ENCODE data around the gene SYNGR2. TPM values are rescaled to one million over a fixed set of nuclear protein-coding genes. Genes with fewer than 3 reads are reported as not detected.

Gene SYNGR2
- total RNA-seq, 1 experiment from 2014 or later = 148 TPM

DNA sequence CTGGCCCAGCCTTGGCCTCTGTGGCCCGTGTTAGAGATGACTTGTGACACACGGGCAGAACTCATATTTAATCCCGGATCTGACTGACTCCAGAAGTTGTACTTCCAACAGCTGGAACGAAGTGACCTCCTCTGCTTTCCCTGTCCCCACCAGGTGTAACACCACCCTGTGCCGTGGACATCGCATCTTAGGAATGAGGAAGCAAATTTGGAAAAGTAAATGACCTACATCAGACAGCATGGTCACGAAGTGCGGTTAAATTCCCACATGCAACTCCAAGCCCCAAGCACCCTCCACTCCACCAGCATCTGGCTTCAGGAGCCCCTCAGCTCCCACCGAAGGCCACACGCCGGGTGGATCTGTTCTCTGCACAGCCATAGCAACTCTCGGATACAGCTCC lies 15.5 kb downstream of the SYNGR2 start:
- CTCF ChIA-PET = interaction anchor here (0.9 to 1.4 kb wide), 2 partner anchors 165 kb away, joined by 3 read pairs; no protein-coding TSS in a partner anchor
- no TSS peak for BruUV-seq (replicated peaks)
- TF ChIP-seq EGR1 (IDR thresholded peaks at IDR 0.05; ENCODE audit: low read depth) (no peak), SIN3A (IDR thresholded peaks at IDR 0.05; ENCODE audit: low read depth) (no peak), JUND (IDR thresholded peaks at IDR 0.05) (no peak), POLR2A (IDR thresholded peaks at IDR 0.05; ENCODE audit: borderline replicate concordance, extremely low read depth, insufficient read depth, insufficient read length) (no peak)
- Histone ChIP-seq H3K9ac (ENCODE audit: low read length) (peak overlapping the region; percentile 14; the same call in 1 of the 2 replicates), H3K27ac (ENCODE audit: low read depth, low read length) (no peak overlapping the region), H3K4me1 (ENCODE audit: control insufficient read depth in 1 of 2, insufficient read depth in 2 of 2, low read length in 2 of 2) (peaks cover 13 to 40% of the 10 kb centered on the region in 2 experiments), H4K20me1 (ENCODE audit: insufficient read depth) (no peaks in the 10 kb centered on the region), H3K79me2 (ENCODE audit: insufficient read depth, low read length) (peaks cover 74% of the 10 kb centered on the region), H2AFZ (ENCODE audit: low read depth, low read length, poor library complexity, severe bottlenecking) (no peak overlapping the region), H3K9me3 (ENCODE audit: control insufficient read depth in 1 of 2, insufficient read depth in 1 of 2, low read depth in 1 of 2, low read length in 2 of 2) (no peaks in the 10 kb centered on the region), H3K9me2 (ENCODE audit: insufficient read depth) (no peaks in the 10 kb centered on the region), H3K4me3 (replicated peaks in 1 of 2; ENCODE audit: low read depth in 1 of 2, low read length in 2 of 2) (no peak overlapping the region), H3K4me2 (ENCODE audit: low read length) (no peak overlapping the region), H3K27me3 (ENCODE audit: insufficient read depth, low read length) (no peaks in the 10 kb centered on the region), H3K36me3 (ENCODE audit: control insufficient read depth in 1 of 2, insufficient read depth in 2 of 2, low read length in 2 of 2) (peaks cover 38 to 55% of the 10 kb centered on the region in 2 experiments)
- ATAC-seq = no peak
- POLR2A ChIA-PET = interaction anchor here (1.9 to 4.1 kb wide), 2 partner anchors 9 to 42 kb away, joined by 5 to 44 read pairs; no protein-coding TSS in a partner anchor
- intact Hi-C loops (cut with micrococcal nuclease) = no loop called here
- no peak for DNase-seq (ENCODE audit: low read depth, low spot score)
- RAD21 ChIA-PET (ENCODE audit: low non-redundant PET in 1 of 2, low total read pairs in 2 of 2, uncharacterized antibody in 2 of 2, unreplicated experiment in 2 of 2) = no interaction called here

DNA sequence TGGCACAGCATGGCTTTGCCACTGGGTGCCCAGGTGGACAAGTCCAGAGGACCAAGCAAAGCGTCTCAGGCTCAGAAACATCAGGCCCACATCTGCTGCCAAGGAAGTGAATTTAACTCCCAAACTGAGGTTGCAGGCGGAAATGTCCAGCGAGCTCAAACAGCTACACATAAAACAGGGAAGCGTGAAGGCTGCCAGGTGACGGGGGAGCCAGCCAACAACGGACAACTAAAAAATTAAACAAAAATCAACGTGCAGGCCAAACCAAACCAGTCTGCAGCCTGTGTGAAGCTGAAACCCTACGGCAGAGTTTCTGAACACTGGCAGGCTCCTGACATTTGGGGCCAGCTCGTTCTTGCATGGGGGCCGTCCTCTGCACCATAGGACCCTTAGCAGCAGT lies 16.0 kb downstream of the SYNGR2 start:
- no peak for TF ChIP-seq CBX3 (IDR thresholded peaks at IDR 0.05; ENCODE audit: low read depth)
- TF ChIP-seq, protein P1, sequence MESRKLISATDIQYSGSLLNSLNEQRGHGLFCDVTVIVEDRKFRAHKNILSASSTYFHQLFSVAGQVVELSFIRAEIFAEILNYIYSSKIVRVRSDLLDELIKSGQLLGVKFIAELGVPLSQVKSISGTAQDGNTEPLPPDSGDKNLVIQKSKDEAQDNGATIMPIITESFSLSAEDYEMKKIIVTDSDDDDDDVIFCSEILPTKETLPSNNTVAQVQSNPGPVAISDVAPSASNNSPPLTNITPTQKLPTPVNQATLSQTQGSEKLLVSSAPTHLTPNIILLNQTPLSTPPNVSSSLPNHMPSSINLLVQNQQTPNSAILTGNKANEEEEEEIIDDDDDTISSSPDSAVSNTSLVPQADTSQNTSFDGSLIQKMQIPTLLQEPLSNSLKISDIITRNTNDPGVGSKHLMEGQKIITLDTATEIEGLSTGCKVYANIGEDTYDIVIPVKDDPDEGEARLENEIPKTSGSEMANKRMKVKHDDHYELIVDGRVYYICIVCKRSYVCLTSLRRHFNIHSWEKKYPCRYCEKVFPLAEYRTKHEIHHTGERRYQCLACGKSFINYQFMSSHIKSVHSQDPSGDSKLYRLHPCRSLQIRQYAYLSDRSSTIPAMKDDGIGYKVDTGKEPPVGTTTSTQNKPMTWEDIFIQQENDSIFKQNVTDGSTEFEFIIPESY (IDR thresholded peaks at IDR 0.05; ENCODE audit: extremely low read depth, insufficient replicate concordance, low read length) = no peak
- no peak for TF ChIP-seq ZFX (IDR thresholded peaks at IDR 0.05)
- no peak for TF ChIP-seq TCF7L2 (IDR thresholded peaks at IDR 0.05; ENCODE audit: borderline replicate concordance, extremely low read depth, insufficient read depth, insufficient read length)
- TF ChIP-seq, protein P2, sequence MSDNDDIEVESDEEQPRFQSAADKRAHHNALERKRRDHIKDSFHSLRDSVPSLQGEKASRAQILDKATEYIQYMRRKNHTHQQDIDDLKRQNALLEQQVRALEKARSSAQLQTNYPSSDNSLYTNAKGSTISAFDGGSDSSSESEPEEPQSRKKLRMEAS (IDR thresholded peaks at IDR 0.05) = no peak
- TF ChIP-seq SP1 (IDR thresholded peaks at IDR 0.05; ENCODE audit: low read depth) = no peak
- TF ChIP-seq POLR2A (IDR thresholded peaks at IDR 0.05; ENCODE audit: borderline replicate concordance, extremely low read depth, insufficient read depth, insufficient read length) = no peak
- TF ChIP-seq SIN3A (IDR thresholded peaks at IDR 0.05; ENCODE audit: low read depth) = no peak
- TF ChIP-seq RAD21 (IDR thresholded peaks at IDR 0.05; ENCODE audit: low read depth) = no peak
- no peak for TF ChIP-seq CEBPB (IDR thresholded peaks at IDR 0.05; ENCODE audit: low read depth)
- TF ChIP-seq FOSL1 (IDR thresholded peaks at IDR 0.05; ENCODE audit: low read depth) = no peak
- TF ChIP-seq JUND (IDR thresholded peaks at IDR 0.05) = no peak
- no peak for TF ChIP-seq ELF1 (IDR thresholded peaks at IDR 0.05; ENCODE audit: borderline replicate concordance, low read depth)
- TF ChIP-seq, protein P3, sequence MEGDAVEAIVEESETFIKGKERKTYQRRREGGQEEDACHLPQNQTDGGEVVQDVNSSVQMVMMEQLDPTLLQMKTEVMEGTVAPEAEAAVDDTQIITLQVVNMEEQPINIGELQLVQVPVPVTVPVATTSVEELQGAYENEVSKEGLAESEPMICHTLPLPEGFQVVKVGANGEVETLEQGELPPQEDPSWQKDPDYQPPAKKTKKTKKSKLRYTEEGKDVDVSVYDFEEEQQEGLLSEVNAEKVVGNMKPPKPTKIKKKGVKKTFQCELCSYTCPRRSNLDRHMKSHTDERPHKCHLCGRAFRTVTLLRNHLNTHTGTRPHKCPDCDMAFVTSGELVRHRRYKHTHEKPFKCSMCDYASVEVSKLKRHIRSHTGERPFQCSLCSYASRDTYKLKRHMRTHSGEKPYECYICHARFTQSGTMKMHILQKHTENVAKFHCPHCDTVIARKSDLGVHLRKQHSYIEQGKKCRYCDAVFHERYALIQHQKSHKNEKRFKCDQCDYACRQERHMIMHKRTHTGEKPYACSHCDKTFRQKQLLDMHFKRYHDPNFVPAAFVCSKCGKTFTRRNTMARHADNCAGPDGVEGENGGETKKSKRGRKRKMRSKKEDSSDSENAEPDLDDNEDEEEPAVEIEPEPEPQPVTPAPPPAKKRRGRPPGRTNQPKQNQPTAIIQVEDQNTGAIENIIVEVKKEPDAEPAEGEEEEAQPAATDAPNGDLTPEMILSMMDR (IDR thresholded peaks at IDR 0.05 in 2 of 3, conservative IDR thresholded peaks at IDR 0.05 in 1 of 3; ENCODE audit: borderline replicate concordance in 1 of 3, insufficient read depth in 1 of 3, low read depth in 2 of 3, low read length in 2 of 3) = no peak
- TF ChIP-seq EGR1 (IDR thresholded peaks at IDR 0.05; ENCODE audit: low read depth) = no peak
- POLR2A ChIA-PET = interaction anchor here (4.1 kb wide), 1 partner anchor 10 kb away, joined by 44 read pairs; no protein-coding TSS in a partner anchor
- DNase-seq (ENCODE audit: low read depth, low spot score) (no peak), ATAC-seq (no peak)
- Histone ChIP-seq H3K9me2 (ENCODE audit: insufficient read depth) (no peaks in the 10 kb centered on the region), H3K4me3 (replicated peaks in 1 of 2; ENCODE audit: low read depth in 1 of 2, low read length in 2 of 2) (no peak overlapping the region), H4K20me1 (ENCODE audit: insufficient read depth) (no peaks in the 10 kb centered on the region), H3K9me3 (ENCODE audit: control insufficient read depth in 1 of 2, insufficient read depth in 1 of 2, low read depth in 1 of 2, low read length in 2 of 2) (no peaks in the 10 kb centered on the region), H3K27ac (ENCODE audit: low read depth, low read length) (no peak overlapping the region), H3K4me1 (ENCODE audit: control insufficient read depth in 1 of 2, insufficient read depth in 2 of 2, low read length in 2 of 2) (peaks cover 14 to 45% of the 10 kb centered on the region in 2 experiments), H3K36me3 (ENCODE audit: control insufficient read depth in 1 of 2, insufficient read depth in 2 of 2, low read length in 2 of 2) (peaks cover 38 to 51% of the 10 kb centered on the region in 2 experiments), H3K4me2 (ENCODE audit: low read length) (0 out of 2 replicates have a peak overlapping the region, but pooled peaks have one; percentile 99), H3K9ac (ENCODE audit: low read length) (peak overlapping the region; percentile 14; the same call in 1 of the 2 replicates), H3K27me3 (ENCODE audit: insufficient read depth, low read length) (no peaks in the 10 kb centered on the region), H3K79me2 (ENCODE audit: insufficient read depth, low read length) (peaks cover 78% of the 10 kb centered on the region), H2AFZ (ENCODE audit: low read depth, low read length, poor library complexity, severe bottlenecking) (no peak overlapping the region)
- CTCF ChIA-PET = interaction anchor here (0.9 kb wide), 1 partner anchor 165 kb away, joined by 3 read pairs; no protein-coding TSS in a partner anchor
- RAD21 ChIA-PET (ENCODE audit: low non-redundant PET in 1 of 2, low total read pairs in 2 of 2, uncharacterized antibody in 2 of 2, unreplicated experiment in 2 of 2) = no interaction called here
- intact Hi-C loops (cut with micrococcal nuclease) = no loop called here
- BruUV-seq (replicated peaks) = no TSS peak
